Embryonic facial prominence (tissue), 1 donor: ENCODE results near the gene ATF5.

ENCODE experiments used
- DNase-seq: peaks from one replicate; pipeline ENCODE4 v3.0.0-alpha.2; 2016; ENCODE audit errors: extremely low spot score

The ATF5 gene, protein sequence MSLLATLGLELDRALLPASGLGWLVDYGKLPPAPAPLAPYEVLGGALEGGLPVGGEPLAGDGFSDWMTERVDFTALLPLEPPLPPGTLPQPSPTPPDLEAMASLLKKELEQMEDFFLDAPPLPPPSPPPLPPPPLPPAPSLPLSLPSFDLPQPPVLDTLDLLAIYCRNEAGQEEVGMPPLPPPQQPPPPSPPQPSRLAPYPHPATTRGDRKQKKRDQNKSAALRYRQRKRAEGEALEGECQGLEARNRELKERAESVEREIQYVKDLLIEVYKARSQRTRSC

DNA sequence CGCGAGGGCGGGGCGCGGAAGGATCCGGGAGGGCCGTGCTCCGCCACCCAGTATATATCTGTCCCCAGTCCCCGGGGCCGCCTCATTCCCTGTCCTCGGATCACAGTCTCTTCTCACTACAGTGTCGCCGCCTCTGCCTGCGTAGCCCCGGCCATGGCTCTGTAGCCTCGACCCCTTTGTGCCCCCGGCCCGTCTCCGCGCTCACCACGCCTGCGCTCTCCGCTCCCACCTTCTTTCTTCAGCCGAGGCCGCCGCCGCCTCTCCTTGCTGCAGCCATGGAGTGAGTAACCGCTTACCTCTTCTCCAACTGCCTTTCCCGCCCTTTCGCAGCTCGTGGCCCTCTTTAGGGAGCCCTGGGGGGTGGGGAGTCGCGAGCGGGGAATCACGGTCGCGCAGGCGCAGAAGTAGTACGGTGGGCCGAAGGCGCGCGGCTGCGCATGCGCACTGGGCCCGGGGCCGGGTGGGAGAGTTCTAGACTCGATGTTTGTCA, at the start of gene ATF5, which contains the start of gene NUP62:
Gene ATF5 (plus strand): TSS at position 85 of the 490 bp plus-strand sequence. CDS start 1,646 bp downstream, outside the sequence.
Gene NUP62 (minus strand): TSS at position 384 of the 490 bp plus-strand sequence. CDS start 19,697 bp downstream, outside the sequence.
- DNase-seq = no peak

DNA sequence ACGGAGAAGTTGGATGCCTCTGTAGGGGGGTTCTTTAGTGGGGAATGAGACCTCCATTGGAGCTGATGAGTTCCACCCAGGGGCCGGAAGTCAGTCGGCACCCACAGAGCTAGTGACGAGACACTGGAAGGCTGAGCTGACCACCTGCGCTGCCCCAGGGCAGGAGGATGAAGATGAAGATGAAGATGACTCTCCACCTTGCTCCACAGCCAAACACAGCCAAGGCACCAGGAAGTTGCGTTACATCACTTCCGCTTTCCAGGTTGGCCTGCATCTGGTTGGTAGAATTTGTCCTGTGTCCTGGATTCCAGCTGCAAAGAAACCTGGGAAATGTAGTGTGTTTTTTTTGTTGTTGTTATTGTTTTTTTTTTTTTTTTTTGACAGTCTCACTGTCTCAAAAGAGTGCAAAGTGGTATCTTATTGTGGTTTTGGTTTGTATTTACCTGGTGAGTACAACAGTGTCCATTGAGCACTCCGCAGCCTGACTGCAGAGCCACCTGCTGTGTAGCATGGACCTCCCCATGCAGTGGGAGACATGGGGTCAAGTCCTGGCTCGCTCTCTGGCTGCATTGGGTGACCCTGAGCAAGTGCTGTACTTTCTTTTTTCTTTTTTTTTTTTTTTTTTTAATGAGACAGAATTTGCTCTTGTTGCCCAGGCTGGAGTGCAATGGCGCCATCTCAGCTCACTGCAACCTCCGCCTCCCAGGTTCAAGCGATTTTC, 49.6 kb upstream of the ATF5 start:
- DNase-seq = no peak

DNA sequence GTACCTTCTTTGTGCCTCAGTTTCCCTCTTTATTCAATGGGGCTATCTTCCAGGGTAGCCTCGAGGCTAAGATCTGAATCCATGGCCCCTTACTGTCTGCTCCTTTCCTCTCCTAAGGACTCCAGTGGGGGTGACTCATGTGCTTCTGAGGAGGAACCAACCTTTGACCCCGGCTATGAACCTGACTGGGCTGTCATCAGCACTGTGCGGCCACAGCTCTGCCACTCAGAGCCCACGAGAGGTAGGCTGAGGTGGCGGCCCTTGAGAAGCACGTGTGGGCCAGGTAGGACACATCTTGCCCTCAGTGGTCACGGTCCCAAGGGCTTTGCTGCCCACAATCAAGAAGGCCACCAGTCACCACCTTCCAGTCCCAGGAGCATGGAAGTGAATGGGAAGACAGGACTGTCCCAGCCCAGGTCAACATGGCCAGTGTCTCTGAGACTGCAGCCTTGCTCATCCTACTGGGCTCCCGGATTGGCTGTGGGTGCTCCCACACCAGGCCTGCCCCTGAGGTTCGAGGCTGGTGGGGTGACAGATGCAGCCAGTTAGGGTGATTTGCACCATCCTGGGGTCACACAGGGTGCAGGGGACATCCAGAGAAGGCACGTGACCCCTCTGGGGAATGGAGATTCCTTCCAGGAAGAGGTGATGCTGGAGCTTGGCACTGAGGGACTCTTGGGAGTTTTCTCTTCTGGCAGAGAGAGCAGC, 48.7 kb upstream of the ATF5 start:
- DNase-seq = no peak

DNA sequence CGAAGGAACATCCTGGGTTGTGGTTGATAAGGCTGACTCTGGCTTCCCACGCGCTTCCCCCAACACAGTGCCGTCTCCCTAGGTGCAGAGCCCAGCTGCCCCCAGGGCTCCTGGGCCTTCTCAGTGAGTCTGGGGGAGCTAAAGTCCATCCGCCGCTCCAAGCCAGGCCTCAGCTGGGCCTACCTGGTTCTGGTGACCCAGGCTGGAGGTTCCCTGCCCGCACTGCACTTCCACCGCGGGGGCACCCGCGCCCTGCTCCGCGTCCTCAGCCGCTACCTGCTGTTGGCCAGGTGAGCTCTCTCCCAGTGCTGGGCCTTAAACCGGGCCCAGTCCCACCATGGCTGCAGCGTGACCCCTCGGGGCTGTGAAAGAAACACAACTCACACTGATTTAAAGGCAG, 47.8 kb upstream of the ATF5 start:
- DNase-seq = no peak

DNA sequence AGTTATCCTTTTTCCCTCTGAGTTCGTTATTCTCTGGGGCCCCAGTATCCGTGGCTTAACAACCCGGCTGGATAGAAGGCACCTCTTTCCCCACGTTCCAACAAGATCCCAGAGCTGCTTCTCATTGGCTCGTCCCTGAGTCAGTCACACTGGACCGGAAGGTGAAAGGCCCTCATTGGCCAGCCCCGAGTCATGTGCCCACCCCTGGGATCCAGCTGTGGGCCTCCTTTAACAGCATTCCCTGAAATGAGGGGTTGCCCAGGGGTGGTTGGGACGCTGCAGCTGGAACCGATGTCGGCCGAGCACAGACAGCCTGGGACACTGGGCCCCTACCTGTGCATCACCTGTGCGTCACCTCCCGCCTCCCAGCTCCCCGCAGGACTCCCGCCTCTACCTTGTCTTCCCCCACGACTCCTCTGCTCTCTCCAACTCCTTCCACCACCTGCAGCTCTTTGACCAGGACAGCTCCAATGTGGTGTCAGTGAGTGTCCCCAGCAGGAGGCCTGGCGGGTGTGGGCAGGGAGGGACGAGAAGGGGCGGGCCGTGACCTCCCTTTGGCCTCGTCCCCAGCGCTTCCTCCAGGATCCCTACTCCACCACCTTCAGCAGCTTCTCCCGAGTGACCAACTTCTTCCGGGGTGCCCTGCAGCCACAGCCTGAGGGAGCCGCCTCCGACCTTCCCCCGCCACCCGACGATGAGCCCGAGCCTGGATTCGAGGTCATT, 47.2 kb upstream of the ATF5 start:
- DNase-seq = no peak

DNA sequence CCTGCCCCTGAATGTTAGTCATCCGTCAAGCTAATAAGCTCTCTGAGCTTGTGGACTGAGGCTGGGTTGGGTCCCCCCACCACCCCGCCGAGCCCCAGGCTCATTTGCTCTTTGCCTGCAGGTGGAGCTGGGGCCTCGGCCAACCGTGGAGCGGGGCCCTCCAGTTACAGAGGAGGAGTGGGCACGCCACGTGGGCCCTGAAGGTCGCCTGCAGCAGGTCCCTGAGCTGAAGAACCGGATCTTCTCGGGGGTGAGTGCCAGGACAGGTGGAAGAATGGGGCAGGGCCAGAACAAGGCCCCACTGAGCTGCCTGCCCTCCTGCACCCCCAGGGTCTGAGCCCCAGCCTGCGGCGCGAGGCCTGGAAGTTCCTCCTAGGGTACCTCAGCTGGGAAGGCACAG, 46.4 kb upstream of the ATF5 start:
- no peak for DNase-seq

DNA sequence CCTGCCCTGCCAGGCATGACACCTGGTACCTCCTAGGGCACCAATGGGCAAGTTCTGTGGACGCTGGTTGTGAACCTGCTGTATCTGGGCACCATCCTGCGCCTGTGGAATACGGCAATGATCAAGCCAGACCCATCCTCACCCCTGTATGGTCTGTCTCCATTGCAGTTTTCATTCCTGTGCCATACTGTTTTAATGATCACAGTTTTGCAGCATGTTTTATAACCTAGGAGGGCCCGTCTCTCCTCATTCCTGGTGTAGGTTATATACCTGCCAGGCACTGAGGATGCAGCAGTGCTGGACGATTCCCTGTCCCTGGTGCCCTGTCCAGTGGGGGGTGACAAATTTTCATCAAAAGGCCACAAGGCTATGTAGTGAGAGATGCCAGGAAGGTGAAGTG, 45.9 kb upstream of the ATF5 start:
- no peak for DNase-seq

DNA sequence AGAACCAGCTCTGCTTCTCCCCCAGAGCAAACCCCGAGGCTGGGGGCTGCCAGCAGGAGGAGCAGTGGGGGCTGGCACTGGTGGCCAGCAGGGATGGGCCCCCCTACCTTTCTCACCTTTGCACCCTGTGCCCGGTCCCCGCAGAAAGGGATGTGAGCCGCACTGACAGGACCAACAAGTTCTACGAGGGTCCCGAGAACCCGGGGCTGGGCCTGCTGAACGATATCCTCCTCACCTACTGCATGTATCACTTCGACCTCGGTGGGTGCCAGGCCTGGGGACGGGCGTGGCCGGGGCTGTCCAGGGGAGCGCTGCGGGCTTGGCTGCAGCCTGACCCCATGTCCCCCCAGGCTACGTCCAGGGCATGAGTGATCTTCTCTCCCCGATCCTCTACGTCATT, 44.9 kb upstream of the ATF5 start:
- no peak for DNase-seq

DNA sequence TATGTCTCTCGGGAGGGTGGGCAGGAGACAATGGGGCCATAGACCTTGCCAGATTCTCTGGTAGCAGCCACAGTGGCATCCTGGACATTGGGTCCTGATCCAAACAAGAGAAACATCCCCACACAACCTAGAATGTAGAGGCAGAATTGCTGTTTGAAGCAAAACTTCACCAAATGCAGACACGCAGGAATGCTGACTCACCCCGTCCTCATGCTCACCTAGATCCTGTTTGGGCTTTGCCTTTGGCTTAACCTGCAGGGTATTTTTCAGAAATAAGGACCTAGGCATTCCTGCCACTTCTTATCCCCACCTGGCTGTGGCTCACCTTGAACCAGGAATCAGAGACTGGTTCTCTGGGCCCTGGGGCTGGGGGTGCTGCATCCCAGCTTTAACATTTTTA, 44.2 kb upstream of the ATF5 start:
- DNase-seq = no peak

DNA sequence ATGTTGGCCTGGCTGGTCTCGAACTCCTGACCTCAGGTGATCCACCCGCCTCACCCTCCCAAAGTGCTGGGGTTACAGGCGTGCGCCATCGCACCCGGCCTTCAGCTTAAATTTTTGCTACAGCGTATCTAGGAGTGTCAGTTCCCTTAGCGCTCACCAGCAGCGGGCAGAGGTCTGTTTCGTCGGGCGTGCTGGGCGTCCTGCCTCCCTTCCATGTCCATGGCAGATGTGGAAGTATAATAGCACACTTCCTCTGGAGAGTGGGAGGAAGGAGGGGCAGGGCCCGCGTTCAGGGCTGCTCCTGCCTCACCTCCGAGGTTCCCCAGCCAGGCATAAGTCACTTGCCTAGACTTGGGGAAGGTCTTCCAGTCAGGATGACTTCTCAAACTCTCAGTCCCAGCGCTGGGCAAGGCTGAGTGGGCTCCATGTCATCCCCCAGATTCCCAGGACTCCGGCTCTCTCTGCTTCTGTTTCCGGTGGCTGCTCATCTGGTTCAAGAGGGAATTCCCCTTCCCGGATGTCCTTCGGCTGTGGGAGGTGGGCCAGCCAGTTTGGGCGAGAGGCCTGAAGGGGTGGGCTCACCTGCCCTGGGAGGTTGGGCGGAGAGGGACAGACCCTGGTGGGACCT, 41.9 kb upstream of the ATF5 start:
- DNase-seq = no peak

DNA sequence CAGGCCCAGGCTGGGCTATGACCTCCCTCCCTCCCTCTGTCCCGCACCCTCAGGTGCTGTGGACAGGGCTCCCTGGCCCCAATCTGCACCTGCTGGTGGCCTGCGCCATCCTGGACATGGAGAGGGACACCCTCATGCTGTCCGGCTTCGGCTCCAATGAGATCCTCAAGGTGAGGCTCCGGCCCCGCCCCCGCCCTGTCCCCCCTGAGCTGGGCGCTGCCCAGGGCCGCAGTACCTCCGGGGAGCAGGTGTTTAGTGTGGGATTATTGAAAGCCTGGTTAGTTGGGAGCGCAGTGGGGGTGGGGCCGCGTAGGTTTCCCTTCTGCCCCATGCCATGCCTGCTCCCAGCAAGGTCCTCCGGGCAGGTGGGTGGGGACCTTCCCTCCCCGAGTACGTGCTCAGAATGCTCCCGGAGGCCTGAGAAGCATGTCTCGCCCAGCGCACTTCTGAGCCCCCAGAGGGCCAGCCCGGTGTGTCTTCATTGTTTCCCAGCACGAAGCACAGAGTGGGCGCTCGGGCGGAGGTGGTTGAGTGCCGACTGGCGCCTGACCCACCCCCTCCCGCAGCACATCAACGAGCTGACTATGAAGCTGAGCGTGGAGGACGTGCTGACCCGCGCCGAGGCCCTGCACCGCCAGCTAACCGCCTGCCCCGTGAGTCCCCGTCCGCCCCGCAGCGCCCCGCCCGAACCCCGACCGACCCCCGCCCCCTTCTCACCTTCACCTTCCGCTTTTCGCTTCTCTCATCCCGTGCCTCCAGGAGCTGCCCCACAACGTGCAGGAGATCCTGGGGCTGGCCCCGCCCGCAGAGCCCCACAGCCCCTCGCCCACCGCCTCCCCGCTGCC, 41.1 kb upstream of the ATF5 start:
- DNase-seq = no peak

DNA sequence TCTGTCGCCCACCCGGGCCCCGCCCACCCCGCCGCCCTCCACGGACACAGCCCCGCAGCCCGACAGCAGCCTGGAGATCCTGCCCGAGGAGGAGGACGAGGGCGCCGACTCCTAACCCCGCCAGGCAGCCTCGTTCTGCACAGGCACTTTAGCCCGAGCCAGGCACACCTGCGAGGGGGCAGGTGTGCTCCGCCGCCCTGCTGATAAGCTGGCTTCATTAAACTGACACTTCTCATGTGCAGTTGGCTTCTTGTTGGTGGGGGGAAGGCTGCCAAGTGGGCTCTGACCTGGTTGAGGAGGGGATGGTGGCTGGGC, 40.5 kb upstream of the ATF5 start:
- no peak for DNase-seq

DNA sequence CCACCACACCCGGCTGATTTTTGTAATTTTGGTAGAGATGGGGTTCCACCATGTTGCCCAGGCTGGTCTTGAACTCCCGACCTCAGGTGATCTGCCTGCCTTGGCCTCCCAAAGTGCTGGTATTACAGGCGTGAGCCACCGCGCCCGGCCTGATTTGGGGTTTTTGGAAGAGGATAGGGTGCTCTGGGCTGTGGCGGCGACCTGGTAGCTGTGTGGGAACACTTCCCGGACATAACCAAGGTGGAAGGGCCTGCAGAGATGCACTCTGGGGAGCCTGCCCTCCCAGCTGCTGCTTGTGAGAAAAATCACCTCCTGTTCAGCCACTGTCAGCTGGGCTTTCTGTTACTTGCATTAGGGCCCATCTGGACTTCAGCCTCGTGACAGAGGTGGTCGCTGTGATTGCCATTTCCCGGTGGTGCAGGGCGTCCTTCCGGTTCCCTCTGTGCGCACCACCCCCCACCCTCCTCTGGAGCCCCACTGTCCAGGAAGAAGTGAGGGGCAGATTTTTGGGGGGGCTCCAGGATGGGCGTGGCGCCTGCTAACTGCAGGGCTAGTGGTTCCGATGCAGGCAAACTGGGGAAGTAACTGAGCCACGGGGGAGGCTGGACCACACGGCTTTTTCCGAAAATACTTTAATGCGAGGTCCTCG, 39.8 kb upstream of the ATF5 start:
- no peak for DNase-seq

DNA sequence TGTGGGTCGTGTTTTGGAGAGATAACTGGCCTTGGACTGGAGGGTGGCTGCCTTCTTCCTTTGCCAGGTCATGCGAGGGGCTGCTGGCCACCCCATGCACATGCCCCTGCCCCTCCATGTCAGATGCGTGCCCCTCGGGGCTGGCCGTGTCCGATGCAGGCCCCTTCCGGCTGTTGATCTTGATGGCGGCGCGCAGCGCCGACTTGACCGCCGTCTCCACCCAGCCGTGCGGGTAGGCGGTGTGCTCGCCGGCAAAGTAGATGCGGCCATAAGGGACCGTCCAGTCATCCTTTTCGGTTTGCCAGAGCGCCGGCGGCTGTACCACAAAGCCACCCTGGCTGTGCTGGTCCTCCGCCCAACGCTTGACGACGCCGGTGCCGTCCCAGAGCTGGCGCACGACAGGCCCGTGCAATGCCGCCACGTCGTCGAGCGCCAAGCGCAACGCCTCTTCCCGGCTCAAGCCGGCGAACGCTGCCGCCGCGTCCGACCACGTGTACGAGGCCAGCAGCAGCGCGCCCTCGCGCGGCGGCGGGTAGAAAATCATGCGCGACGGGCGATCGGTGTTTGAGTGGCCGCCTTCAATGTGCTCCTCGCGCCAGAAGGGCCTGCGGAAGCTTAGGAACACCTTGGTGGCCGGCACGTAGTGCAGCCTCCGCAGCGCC, 39.2 kb upstream of the ATF5 start:
- no peak for DNase-seq

DNA sequence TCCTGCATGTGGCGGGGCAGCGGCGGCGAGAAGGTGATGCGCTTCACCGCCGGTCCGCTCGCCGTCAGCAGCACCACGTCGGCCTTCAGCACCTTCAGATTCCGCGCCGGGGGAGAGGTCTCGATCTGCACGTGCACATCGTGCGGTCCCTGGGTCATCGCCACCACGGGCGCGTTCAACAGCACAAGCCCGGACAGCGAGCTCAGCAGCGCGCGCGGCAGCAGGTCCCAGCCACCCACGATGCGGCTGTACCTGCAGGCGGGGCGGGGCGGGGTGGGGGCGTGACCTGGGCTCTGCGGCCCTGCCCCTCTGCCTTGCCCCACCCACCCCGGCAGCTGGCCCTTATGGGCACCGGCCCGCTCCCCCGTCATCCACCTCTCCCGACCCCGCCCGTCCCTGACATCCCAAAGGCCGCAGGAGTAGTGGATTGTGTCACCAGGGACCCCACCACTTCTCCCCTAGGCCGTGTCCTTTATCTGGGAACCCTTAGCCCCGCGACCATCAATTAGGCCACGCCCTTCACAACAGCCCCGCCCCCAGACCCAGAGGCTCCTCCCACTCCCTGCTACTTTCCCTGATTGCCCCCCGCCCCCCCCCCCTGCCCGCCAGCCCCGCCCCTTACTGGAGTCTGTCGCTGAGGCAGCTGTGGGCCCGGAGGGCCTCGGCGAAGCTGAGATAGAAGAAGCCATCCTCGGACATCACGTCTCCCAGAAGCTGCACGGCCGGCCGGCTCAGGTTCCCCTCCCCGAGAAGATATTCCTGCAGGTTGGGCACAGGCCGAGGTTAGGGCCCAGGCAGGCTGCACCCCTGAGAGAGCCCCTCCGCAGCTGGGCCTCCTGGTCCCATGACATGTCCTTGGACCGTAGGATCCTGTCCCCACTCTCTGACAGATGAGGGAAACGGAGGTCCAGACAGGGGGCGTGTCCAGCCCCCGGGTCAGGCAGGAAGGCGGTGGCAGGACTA, 38.4 kb upstream of the ATF5 start:
- no peak for DNase-seq

DNA sequence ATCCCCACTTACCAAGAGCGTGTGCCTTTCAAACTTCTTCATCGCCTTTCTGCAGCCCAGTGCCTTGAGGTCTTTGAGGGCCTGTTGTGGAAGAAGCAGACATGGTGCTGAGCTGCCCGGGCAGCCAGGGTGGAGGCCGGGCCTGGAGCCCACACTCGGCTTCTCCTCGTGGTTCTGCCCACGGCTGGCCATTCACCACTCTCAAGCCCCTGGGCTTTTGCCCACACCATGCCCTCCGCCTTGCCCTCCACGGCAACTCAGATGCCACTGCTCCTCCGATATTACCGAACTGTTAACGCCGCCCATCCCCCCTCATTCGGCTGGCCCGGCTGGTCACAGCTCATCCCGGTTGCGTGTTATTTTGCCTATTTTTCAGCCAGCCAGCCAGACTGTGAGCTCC, 37.6 kb upstream of the ATF5 start:
- no peak for DNase-seq

DNA sequence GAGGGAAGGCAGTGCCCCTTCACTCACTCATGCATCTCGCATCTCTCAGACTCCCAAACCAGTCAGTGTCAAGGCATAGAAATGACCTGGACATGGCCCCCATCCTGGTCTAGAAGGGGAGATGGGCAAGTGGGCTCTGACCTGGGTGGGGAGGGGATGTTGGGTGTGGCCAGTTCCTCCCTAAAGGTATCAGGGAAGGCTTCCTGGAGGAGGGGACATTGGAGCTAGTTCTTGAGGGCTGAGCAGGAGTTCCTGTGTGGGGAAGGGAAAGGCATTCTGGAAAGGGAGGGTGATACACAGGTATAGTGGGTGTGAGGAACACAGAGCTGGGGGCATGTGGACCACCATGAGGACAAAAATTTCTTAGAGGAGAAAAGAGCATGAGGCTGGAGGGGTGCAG, 36.3 kb upstream of the ATF5 start:
- DNase-seq = no peak

DNA sequence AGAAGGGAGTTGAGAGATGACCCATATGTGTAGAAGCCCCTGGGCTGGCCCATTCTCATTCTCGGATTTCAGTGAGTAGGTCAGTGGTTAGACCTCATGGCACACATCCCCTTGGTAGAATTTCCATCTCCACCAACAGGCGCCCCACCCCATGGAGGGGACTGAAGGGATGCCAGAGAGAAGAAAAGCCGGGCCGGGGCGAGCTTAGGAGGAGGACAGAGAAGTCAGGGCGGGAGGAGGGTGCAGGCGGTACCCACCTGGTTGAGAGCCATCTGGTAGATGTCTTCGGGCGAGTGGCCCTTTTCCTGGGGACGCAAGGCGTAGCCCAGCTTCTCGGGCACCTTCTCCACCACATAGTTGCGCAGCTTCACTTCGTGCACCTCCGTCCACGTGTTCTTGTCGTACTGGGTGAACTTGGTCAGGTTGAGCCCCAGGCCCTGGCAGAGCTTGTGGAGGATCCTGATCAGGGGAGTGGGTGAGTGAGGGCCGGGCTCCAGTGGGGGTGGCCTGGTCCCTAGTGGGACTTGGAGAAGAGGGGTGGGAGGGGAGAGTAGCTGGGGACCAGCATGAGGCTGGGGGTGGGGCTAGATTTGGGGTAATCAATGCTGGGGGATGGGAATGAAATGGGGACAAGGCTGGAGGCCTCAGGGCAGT, 34.9 kb upstream of the ATF5 start:
- no peak for DNase-seq
